ENCODE data around the gene KCTD8.

DNA sequence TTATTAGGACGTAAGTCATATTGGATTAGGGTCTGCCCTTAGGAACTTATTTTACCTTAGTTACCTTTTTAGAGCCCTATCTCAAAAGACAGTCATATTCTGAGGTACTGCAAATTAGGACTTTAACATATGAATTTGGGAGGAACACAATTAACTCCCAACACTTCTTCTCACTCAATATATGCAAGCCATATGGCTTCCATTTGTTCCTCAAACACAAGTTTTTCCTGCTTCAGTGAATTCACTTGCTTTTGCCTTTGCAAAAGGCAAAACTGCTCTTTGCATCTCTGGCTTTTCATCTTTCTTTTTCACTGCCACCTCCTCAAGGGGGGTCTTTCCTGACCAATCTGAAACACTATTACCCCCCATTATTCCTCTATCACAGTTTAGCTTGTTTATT is 220.3 kb downstream of the KCTD8 start:
- no peak for TF ChIP-seq POLR2A (IDR thresholded peaks at IDR 0.05)
- TF ChIP-seq, protein P1, sequence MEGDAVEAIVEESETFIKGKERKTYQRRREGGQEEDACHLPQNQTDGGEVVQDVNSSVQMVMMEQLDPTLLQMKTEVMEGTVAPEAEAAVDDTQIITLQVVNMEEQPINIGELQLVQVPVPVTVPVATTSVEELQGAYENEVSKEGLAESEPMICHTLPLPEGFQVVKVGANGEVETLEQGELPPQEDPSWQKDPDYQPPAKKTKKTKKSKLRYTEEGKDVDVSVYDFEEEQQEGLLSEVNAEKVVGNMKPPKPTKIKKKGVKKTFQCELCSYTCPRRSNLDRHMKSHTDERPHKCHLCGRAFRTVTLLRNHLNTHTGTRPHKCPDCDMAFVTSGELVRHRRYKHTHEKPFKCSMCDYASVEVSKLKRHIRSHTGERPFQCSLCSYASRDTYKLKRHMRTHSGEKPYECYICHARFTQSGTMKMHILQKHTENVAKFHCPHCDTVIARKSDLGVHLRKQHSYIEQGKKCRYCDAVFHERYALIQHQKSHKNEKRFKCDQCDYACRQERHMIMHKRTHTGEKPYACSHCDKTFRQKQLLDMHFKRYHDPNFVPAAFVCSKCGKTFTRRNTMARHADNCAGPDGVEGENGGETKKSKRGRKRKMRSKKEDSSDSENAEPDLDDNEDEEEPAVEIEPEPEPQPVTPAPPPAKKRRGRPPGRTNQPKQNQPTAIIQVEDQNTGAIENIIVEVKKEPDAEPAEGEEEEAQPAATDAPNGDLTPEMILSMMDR (IDR thresholded peaks at IDR 0.05 in 4 of 5, conservative IDR thresholded peaks at IDR 0.05 in 1 of 5): no peak

Measured in gastrocnemius medialis (tissue), 4 donors.